Neural cell (in vitro differentiated cells): Measurements from ENCODE around the gene MARS1. TPM values are rescaled to one million over a fixed set of nuclear protein-coding genes. Genes with fewer than 3 reads are reported as not detected.

ENCODE experiments used
- H2AFZ ChIP-seq: fragments of 200-600, 300-800 bp; sonication (generic), shearing (Covaris generic); 2 replicates; pipeline ENCODE4 v1.6.0; 2014; ENCODE audit warnings: low read depth, mild to moderate bottlenecking, antibody characterized with exemption, low read length, moderate library complexity
- H3F3A ChIP-seq: fragments of 200-600 bp; shearing (Covaris generic); 2 replicates; pipeline ENCODE4 v1.6.1; 2016; ENCODE audit warnings: mild to moderate bottlenecking, moderate library complexity, mixed read lengths, antibody characterized with exemption, low read length; ENCODE audit not compliant: insufficient read depth, poor library complexity, severe bottlenecking
- H3K27ac ChIP-seq: fragments of 200-600, 300-800 bp; sonication (generic), shearing (Covaris generic); 2 replicates; pipeline ENCODE4 v1.5.1; 2014; ENCODE audit warnings: mild to moderate bottlenecking, low read length, moderate library complexity
- H3K27me3 ChIP-seq: fragments of 300-800, 200-600 bp; sonication (generic), shearing (Covaris generic); 2 replicates; pipeline ENCODE4 v1.6.0; 2014; ENCODE audit warnings: mild to moderate bottlenecking, low read depth, low read length, moderate library complexity; ENCODE audit not compliant: insufficient read depth
- H3K36me3 ChIP-seq: fragments of 300-800, 200-600 bp; sonication (generic), shearing (Covaris generic); 2 replicates; pipeline ENCODE4 v1.5.1; 2014; ENCODE audit warnings: mild to moderate bottlenecking, antibody characterized with exemption, low read length, moderate library complexity; ENCODE audit not compliant: insufficient read depth
- H3K4me2 ChIP-seq: fragments of 300-800, 200-600 bp; sonication (generic), shearing (Covaris generic); 2 replicates; pipeline ENCODE4 v1.6.0; 2014; ENCODE audit warnings: mild to moderate bottlenecking, low read length
- H3K4me3 ChIP-seq: fragments of 300-800, 200-600 bp; sonication (generic), shearing (Covaris generic); 2 replicates; pipeline ENCODE4 v1.5.1; 2014; ENCODE audit warnings: mild to moderate bottlenecking, low read length, moderate library complexity
- H3K79me2 ChIP-seq: fragments of 200-600 bp; shearing (Covaris generic); replicated peaks from 2 replicates; pipeline ENCODE4 v1.6.0; 2014; ENCODE audit warnings: mild to moderate bottlenecking, low read length, moderate library complexity; ENCODE audit not compliant: insufficient read depth
- H3K9ac ChIP-seq: fragments of 300-800, 200-600 bp; sonication (generic), shearing (Covaris generic); 2 replicates; pipeline ENCODE4 v1.6.1; 2016; ENCODE audit warnings: mild to moderate bottlenecking, low read length, mixed read lengths
- H3K9me2 ChIP-seq: fragments of 200-600 bp; shearing (Covaris generic); 2 replicates; pipeline ENCODE4 v1.6.1; 2016; ENCODE audit warnings: mild to moderate bottlenecking, low read length, mixed read lengths; ENCODE audit not compliant: insufficient read depth
- H3K9me3 ChIP-seq: fragments of 200-600, 300-800 bp; sonication (generic), shearing (Covaris generic); 2 replicates; pipeline ENCODE4 v1.6.1; 2016; ENCODE audit warnings: mild to moderate bottlenecking, mixed run types, low read length, moderate library complexity, mixed read lengths
- H4K20me1 ChIP-seq: fragments of 200-600 bp; shearing (Covaris generic); 2 replicates; pipeline ENCODE4 v1.6.1; 2016; ENCODE audit warnings: mild to moderate bottlenecking, mixed run types; ENCODE audit not compliant: insufficient read depth
- CTCF ChIP-seq: fragments of 450-650 bp; IDR thresholded peaks from 2 replicates; pipeline ENCODE4 v1.5.1; 2014; ENCODE audit warnings: antibody characterized with exemption, mild to moderate bottlenecking, moderate library complexity; ENCODE audit not compliant: poor library complexity, severe bottlenecking
- EP300 ChIP-seq: fragments of 450-650 bp; conservative IDR thresholded peaks from 2 replicates; pipeline ENCODE4 v1.6.1; 2014; ENCODE audit warnings: antibody characterized with exemption, mild to moderate bottlenecking, moderate library complexity; ENCODE audit not compliant: poor library complexity, severe bottlenecking
- EZH2 ChIP-seq: fragments of 200-600, 300-800 bp; shearing (Covaris generic), sonication (generic); IDR thresholded peaks from 2 replicates; pipeline ENCODE4 v1.6.1; 2014; ENCODE audit warnings: antibody characterized with exemption, low read length, borderline replicate concordance, mild to moderate bottlenecking; ENCODE audit not compliant: insufficient read depth, poor library complexity, severe bottlenecking
- MXI1 ChIP-seq: fragments of 450-650 bp; conservative IDR thresholded peaks from 2 replicates; pipeline ENCODE4 v1.6.1; 2014; ENCODE audit warnings: antibody characterized with exemption, mild to moderate bottlenecking; ENCODE audit not compliant: poor library complexity, severe bottlenecking
- POLR2AphosphoS5 ChIP-seq: IDR thresholded peaks from 2 replicates; pipeline ENCODE4 v1.6.1; 2012
- RAD21 ChIP-seq: fragments of 450-650 bp; conservative IDR thresholded peaks from 2 replicates; pipeline ENCODE4 v1.6.1; 2014; ENCODE audit warnings: antibody characterized with exemption, mild to moderate bottlenecking, moderate library complexity
- REST ChIP-seq: IDR thresholded peaks from 2 replicates; pipeline ENCODE4 v1.6.1; 2012; ENCODE audit warnings: borderline replicate concordance
- SMC3 ChIP-seq: fragments of 450-650 bp; conservative IDR thresholded peaks from 2 replicates; pipeline ENCODE4 v1.6.1; 2014; ENCODE audit warnings: antibody characterized with exemption, mild to moderate bottlenecking, moderate library complexity; ENCODE audit not compliant: poor library complexity
- TAF1 ChIP-seq: IDR thresholded peaks from 2 replicates; pipeline ENCODE4 v1.6.1; 2012; ENCODE audit warnings: low read depth
- polyA plus RNA-seq: library from polyadenylated mRNA; depleted of rRNA; stranded (reverse); fragments of >200 nt; gene quantifications from 2 replicates; pipeline ENCODE4 v1.2.3, GENCODE V29; 2014

MARS1 gene
- polyA plus RNA-seq, 1 donor from 2014 or later, result 321 TPM

DNA sequence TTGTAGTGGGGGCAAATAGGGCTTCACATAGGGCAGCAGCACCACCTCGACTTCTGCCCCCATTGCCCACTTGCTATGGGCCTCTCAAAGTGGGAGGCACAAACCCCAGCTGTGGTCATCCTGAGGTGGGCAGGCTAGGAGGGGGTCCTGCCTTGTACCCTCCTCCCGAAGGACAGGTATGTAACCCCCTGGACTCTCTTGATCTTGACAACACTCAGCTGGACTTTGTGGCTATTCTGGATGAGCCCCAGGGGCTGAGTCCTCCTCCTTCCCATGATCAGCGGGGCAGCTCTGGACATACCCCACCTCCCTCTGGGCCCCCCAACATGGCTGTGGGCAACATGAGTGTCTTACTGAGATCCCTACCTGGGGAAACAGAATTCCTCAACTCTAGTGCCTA is 16.2 kb upstream of the MARS1 start:
- Histone ChIP-seq H3K36me3 (no peaks in the 10 kb centered on the region), H4K20me1 (no peaks in the 10 kb centered on the region), H3K27me3 (peaks cover 63% of the 10 kb centered on the region), H3K9me2 (no peaks in the 10 kb centered on the region), H3K4me2 (no peak overlapping the region), H3K9ac (no peak overlapping the region), H3F3A (no peaks in the 10 kb centered on the region), H3K9me3 (no peaks in the 10 kb centered on the region), H3K79me2 (no peaks in the 10 kb centered on the region), H3K4me3 (no peak overlapping the region), H3K27ac (no peak overlapping the region), H2AFZ (no peak overlapping the region)
- TF ChIP-seq EZH2 (no peak), MXI1 (no peak), POLR2AphosphoS5 (no peak), RAD21 (no peak), REST (no peak), EP300 (no peak), TAF1 (no peak), SMC3 (no peak), CTCF (no peak)

GRCh38 chr12:57472391-57472790 is 15.5 kb upstream of the MARS1 start:
- no peak for TF ChIP-seq MXI1
- no peak for TF ChIP-seq REST
- TF ChIP-seq CTCF, result no peak
- no peak for TF ChIP-seq TAF1
- TF ChIP-seq RAD21, result no peak
- no peak for TF ChIP-seq POLR2AphosphoS5
- no peak for TF ChIP-seq SMC3
- no peak for TF ChIP-seq EZH2
- no peak for TF ChIP-seq EP300
- peaks cover 70% of the 10 kb centered on the region for H3K27me3 ChIP-seq

More at GRCh38 chr12:57472391-57472790, 15.5 kb upstream of the MARS1 start:
- H3K9ac ChIP-seq, result no peak overlapping the region
- H2AFZ ChIP-seq, result no peak overlapping the region
- H3K79me2 ChIP-seq, result no peaks in the 10 kb centered on the region
- H3K27ac ChIP-seq, result no peak overlapping the region
- no peak overlapping the region for H3K4me2 ChIP-seq
- no peaks in the 10 kb centered on the region for H3K9me3 ChIP-seq
- no peaks in the 10 kb centered on the region for H3K9me2 ChIP-seq
- H3K36me3 ChIP-seq, result no peaks in the 10 kb centered on the region
- no peaks in the 10 kb centered on the region for H3F3A ChIP-seq
- H3K4me3 ChIP-seq, result no peak overlapping the region
- no peaks in the 10 kb centered on the region for H4K20me1 ChIP-seq
